HG03097 (cell line): ENCODE measurements around the gene PLCL2.
"Not testable (repeated sequence)": the region's sequence is repeated elsewhere in the genome, so short reads cannot be mapped to it uniquely, and the experiment has no call there.

ENCODE experiments used
- ATAC-seq: cut with Tn5 transposase; IDR thresholded peaks from one replicate; pipeline ENCODE4 v1.9.1; 2021; ENCODE audit not compliant: unreplicated experiment, low FRiP score

The PLCL2 gene

GRCh38 chr3:17106801-17107200, 222.0 kb downstream of the PLCL2 start:
- ATAC-seq, result not testable (repeated sequence)

- no peak for ATAC-seq
These were observed 226.1 kb downstream of the PLCL2 start for GRCh38 chr3:17110660-17111396.

- no peak for ATAC-seq
These were observed 226.8 kb downstream of the PLCL2 start for GRCh38 chr3:17111586-17111985.

- no peak for ATAC-seq
These were observed 230.4 kb downstream of the PLCL2 start for GRCh38 chr3:17115186-17115585.

GRCh38 chr3:17116007-17116600, 231.3 kb downstream of the PLCL2 start:
- no peak for ATAC-seq

- ATAC-seq, result no peak
These were observed 234.0 kb downstream of the PLCL2 start for GRCh38 chr3:17118771-17119170.

- no peak for ATAC-seq
These were observed 234.7 kb downstream of the PLCL2 start for GRCh38 chr3:17119201-17120072.

- ATAC-seq, result no peak
These were observed 235.4 kb downstream of the PLCL2 start for GRCh38 chr3:17120115-17120514.

GRCh38 chr3:17121336-17121735, 236.6 kb downstream of the PLCL2 start:
- no peak for ATAC-seq

- no peak for ATAC-seq
These were observed 238.0 kb downstream of the PLCL2 start for GRCh38 chr3:17122758-17123157.

GRCh38 chr3:17125738-17126442, 241.1 kb downstream of the PLCL2 start:
- no peak for ATAC-seq

- not testable (repeated sequence) for ATAC-seq
These were observed 243.9 kb downstream of the PLCL2 start for GRCh38 chr3:17128671-17129070.

- ATAC-seq, result no peak
These were observed 244.8 kb downstream of the PLCL2 start for GRCh38 chr3:17129556-17129955.

GRCh38 chr3:17130956-17131355, 246.2 kb downstream of the PLCL2 start:
- no peak for ATAC-seq

- ATAC-seq, result no peak
These were observed 247.7 kb downstream of the PLCL2 start for GRCh38 chr3:17132286-17133115.

GRCh38 chr3:17133632-17134545, 249.1 kb downstream of the PLCL2 start:
- ATAC-seq, result no peak

GRCh38 chr3:17135696-17136095, 250.9 kb downstream of the PLCL2 start:
- no peak for ATAC-seq

GRCh38 chr3:17136136-17136721, 251.5 kb downstream of the PLCL2 start:
- no peak for ATAC-seq
